C4-2B (cell line): ENCODE results near the gene BUD13.

Experiments used
- H3K27ac ChIP-seq: fragments of 450-650 bp; 2 replicates; pipeline ENCODE4 v1.5.1; 2017
- CTCF ChIP-seq: fragments of 450-650 bp; conservative IDR thresholded peaks from 2 replicates; pipeline ENCODE4 v1.5.1; 2017; ENCODE audit warnings: mild to moderate bottlenecking
- ZFX ChIP-seq: fragments of 450-650 bp; IDR thresholded peaks from 2 replicates; pipeline ENCODE4 v1.6.1; 2017

BUD13 gene

DNA sequence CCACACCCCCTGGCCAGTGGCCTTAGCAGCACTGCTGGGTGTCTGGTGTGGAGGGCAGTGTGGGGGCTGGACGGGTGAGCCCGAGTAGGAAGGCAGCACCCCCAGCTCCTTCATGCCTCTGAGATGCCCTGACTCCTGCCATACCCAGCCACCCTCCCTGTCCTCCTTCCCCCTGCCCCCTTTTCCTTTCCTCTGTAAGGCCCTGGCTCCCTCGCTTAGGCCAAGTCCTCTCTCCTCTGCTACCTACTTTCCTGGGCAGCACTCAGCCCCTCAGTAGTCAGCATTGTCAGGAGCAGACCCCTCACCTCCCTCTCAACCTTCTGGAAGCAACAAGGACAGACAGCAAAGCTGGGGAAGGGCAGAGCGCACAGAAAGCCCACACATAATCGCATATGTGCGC, 48.0 kb downstream of the BUD13 start:
- TF ChIP-seq CTCF (no peak), ZFX (no peak)
- no peak overlapping the region for H3K27ac ChIP-seq

GRCh38 chr11:116723511-116723910, 49.3 kb downstream of the BUD13 start:
- TF ChIP-seq ZFX (no peak), CTCF (no peak)
- no peak overlapping the region for H3K27ac ChIP-seq

- TF ChIP-seq ZFX (no peak), CTCF (no peak)
- no peak overlapping the region for H3K27ac ChIP-seq
Observed at GRCh38 chr11:116721988-116722387, 50.8 kb downstream of the BUD13 start.

- H3K27ac ChIP-seq: no peak overlapping the region
- TF ChIP-seq ZFX (no peak), CTCF (no peak)
Observed at GRCh38 chr11:116720895-116721294, 51.9 kb downstream of the BUD13 start.

GRCh38 chr11:116718955-116719501, 53.8 kb downstream of the BUD13 start:
- TF ChIP-seq ZFX (no peak), CTCF (no peak)

DNA sequence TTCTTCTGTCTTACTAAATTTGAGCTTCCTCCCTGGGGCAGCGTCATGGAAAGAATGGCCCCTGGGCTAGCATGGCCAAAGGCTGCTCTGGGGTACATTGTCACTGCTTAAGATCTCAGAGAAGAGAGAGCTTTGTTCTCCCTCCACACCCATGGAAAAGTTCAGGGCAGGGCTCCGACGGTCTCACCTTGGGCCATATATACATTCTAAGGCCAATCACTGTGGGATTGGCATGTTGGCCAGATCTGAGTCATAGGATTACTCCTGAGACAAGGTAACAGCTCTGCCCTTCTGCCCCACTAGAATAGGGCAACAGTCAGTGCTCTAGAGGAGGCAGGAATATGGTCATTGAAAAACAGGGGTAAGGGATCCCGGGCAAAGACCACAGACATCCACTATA, 56.2 kb downstream of the BUD13 start:
- no peak overlapping the region for H3K27ac ChIP-seq
- TF ChIP-seq CTCF (no peak), ZFX (no peak)

More at GRCh38 chr11:116718955-116719501, 53.8 kb downstream of the BUD13 start:
- no peak overlapping the region for H3K27ac ChIP-seq

- TF ChIP-seq CTCF (no peak), ZFX (no peak)
- H3K27ac ChIP-seq: no peak overlapping the region
Observed at GRCh38 chr11:116715383-116715782, 57.4 kb downstream of the BUD13 start.
